ENCODE results near the gene NPFFR1.

The NPFFR1 gene
- total RNA-seq: 0 reads per million in 2 donors

- DNase-seq: no peak
Measured at GRCh38 chr10:70283445-70284399, at the start of gene NPFFR1. Gene NPFFR1, minus strand, starts transcription at chr10:70284004. Its CDS starts 328 bp downstream, at chr10:70283676.

GRCh38 chr10:70333268-70333667 is 49.5 kb upstream of the NPFFR1 start:
- DNase-seq: no peak

- DNase-seq: no peak
Measured at GRCh38 chr10:70331486-70332268, 47.9 kb upstream of the NPFFR1 start.

- DNase-seq: no peak
Measured at GRCh38 chr10:70331160-70331485, 47.3 kb upstream of the NPFFR1 start.

- no peak for DNase-seq
Measured at GRCh38 chr10:70330671-70331070, 46.9 kb upstream of the NPFFR1 start.

- no peak for DNase-seq
Measured at GRCh38 chr10:70328967-70329366, 45.2 kb upstream of the NPFFR1 start.

GRCh38 chr10:70328018-70328417 is 44.2 kb upstream of the NPFFR1 start:
- DNase-seq: no peak

- DNase-seq: no peak
Measured at GRCh38 chr10:70324951-70325781, 41.4 kb upstream of the NPFFR1 start.

- no peak for DNase-seq
Measured at GRCh38 chr10:70324339-70324861, 40.6 kb upstream of the NPFFR1 start.

GRCh38 chr10:70323697-70324338 is 40.0 kb upstream of the NPFFR1 start:
- DNase-seq: no peak

- DNase-seq: no peak
Measured at GRCh38 chr10:70323138-70323696, 39.4 kb upstream of the NPFFR1 start.

- DNase-seq: no peak
Measured at GRCh38 chr10:70321897-70322890, 38.4 kb upstream of the NPFFR1 start.

GRCh38 chr10:70321233-70321632 is 37.4 kb upstream of the NPFFR1 start:
- DNase-seq: no peak

- DNase-seq: no peak
Measured at GRCh38 chr10:70320751-70321150, 36.9 kb upstream of the NPFFR1 start.

GRCh38 chr10:70319824-70320223 is 36.0 kb upstream of the NPFFR1 start:
- DNase-seq: no peak

GRCh38 chr10:70319183-70319582 is 35.4 kb upstream of the NPFFR1 start:
- DNase-seq: no peak

- DNase-seq: no peak
Measured at GRCh38 chr10:70317943-70318318, 34.1 kb upstream of the NPFFR1 start.

GRCh38 chr10:70317272-70317942 is 33.6 kb upstream of the NPFFR1 start:
- no peak for DNase-seq

- no peak for DNase-seq
Measured at GRCh38 chr10:70315815-70316214, 32.0 kb upstream of the NPFFR1 start.

GRCh38 chr10:70315276-70315675 is 31.5 kb upstream of the NPFFR1 start:
- DNase-seq: no peak
